Suprapubic skin (tissue), 4 donors: Measurements from ENCODE around the gene PITX1. TPM values are rescaled to one million over a fixed set of nuclear protein-coding genes. Genes with fewer than 3 reads are reported as not detected.

Source experiments
- DNase-seq, 2 donors: peaks; one replicate each; pipeline ENCODE4 v3.0.0-alpha.2; 2019; ENCODE audit warnings: low spot score in 2 of 2
- H3K27ac ChIP-seq: fragments of 200-600 bp; sonication (generic); one replicate; pipeline ENCODE4 v1.5.1; 2019
- H3K27me3 ChIP-seq: fragments of 200-600 bp; sonication (generic); one replicate; pipeline ENCODE4 v1.5.1; 2019
- H3K36me3 ChIP-seq: fragments of 200-600 bp; sonication (generic); one replicate; pipeline ENCODE4 v1.5.1; 2019
- H3K4me1 ChIP-seq: fragments of 200-600 bp; sonication (generic); one replicate; pipeline ENCODE4 v1.5.1; 2019
- H3K4me3 ChIP-seq: fragments of 200-600 bp; sonication (generic); one replicate; pipeline ENCODE4 v1.5.1; 2019; ENCODE audit warnings: mild to moderate bottlenecking
- H3K9me3 ChIP-seq: fragments of 200-600 bp; sonication (generic); one replicate; pipeline ENCODE4 v1.5.1; 2019
- EP300 ChIP-seq: sonication (generic); formaldehyde crosslinking; IDR thresholded peaks from one replicate; pipeline ENCODE4 v1.6.1; 2017; ENCODE audit warnings: antibody characterized with exemption
- POLR2A ChIP-seq, 2 donors: fragments of 450-650 bp; IDR thresholded peaks; one replicate each; pipeline ENCODE4 v1.6.1; 2017; ENCODE audit warnings: antibody characterized with exemption in 2 of 2, mild to moderate bottlenecking in 2 of 2, moderate library complexity in 2 of 2
- POLR2AphosphoS5 ChIP-seq, 3 donors: sonication (generic); formaldehyde crosslinking; IDR thresholded peaks; one replicate each; pipeline ENCODE4 v1.6.1; 2017; ENCODE audit warnings: antibody characterized with exemption in 3 of 3
- WGBS: methylation state at CpG from one replicate; pipeline ENCODE4 v1.1.5; 2018; 5-methylcytosine and 5-hydroxymethylcytosine counted together
- total RNA-seq, 4 donors: library from RNA; depleted of rRNA; stranded (reverse); fragments of >200 nt; gene quantifications; one replicate each; pipeline ENCODE4 v1.1.0, GENCODE V29; 2016
- TF ChIP-seq, protein P1 (sequence below), 2 donors: fragments of 200-600 bp in 1 of 2; fragments of 450-650 bp in 1 of 2; sonication (generic) in 1 of 2; IDR thresholded peaks; one replicate each; pipeline ENCODE4 v1.5.1; 2016 to 2019; ENCODE audit warnings: antibody characterized with exemption in 2 of 2, mild to moderate bottlenecking in 1 of 2, moderate library complexity in 1 of 2

Gene PITX1
- total RNA-seq, 4 donors from 2014 or later: 0.64 to 2.4 (median 1.4) TPM

DNA sequence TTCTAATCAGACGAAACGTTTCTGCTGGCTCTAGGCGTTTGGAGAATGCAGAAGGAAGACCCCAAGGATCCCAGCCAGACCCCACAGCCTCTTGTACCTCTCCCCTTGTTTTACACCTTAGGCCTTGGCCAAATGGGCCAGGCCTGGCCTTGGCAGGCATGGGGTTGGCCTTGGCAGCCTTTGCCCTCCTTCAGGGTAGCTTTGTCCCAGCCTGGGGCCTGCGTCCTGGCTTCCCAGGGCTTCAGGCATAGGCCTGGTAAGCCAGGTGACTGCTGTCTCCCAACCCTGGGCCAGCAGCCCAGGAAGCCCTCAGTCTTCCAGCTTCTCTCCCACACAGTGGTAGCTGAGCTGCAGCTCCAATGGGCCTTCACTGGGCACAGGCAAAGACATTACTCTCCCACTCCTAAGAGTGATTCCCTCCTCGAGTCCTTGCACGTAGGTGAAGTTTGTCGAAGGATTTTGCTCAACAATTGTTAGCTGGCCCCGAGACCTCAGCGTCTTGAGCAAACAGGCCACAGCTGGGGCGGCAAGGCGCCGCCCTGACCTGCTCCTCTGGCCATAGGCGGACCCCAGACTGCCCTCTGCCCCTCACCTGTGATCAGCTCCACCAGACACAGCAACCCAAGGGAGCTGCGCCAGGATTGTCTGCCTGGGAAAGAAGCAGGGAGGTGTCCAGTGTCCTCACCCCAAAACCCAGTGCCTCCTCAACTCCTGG is 1.1 kb upstream of the PITX1 start:
- peaks cover 51% of the 10 kb centered on the region for H3K4me1 ChIP-seq
- H3K36me3 ChIP-seq: no peaks in the 10 kb centered on the region
- DNase-seq: no peak
- H3K9me3 ChIP-seq: no peaks in the 10 kb centered on the region
- TF ChIP-seq POLR2AphosphoS5 (IDR thresholded peaks at IDR 0.05) (no peak), POLR2A (IDR thresholded peaks at IDR 0.05) (no peak), EP300 (no peak)
- TF ChIP-seq, protein P1, sequence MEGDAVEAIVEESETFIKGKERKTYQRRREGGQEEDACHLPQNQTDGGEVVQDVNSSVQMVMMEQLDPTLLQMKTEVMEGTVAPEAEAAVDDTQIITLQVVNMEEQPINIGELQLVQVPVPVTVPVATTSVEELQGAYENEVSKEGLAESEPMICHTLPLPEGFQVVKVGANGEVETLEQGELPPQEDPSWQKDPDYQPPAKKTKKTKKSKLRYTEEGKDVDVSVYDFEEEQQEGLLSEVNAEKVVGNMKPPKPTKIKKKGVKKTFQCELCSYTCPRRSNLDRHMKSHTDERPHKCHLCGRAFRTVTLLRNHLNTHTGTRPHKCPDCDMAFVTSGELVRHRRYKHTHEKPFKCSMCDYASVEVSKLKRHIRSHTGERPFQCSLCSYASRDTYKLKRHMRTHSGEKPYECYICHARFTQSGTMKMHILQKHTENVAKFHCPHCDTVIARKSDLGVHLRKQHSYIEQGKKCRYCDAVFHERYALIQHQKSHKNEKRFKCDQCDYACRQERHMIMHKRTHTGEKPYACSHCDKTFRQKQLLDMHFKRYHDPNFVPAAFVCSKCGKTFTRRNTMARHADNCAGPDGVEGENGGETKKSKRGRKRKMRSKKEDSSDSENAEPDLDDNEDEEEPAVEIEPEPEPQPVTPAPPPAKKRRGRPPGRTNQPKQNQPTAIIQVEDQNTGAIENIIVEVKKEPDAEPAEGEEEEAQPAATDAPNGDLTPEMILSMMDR (IDR thresholded peaks at IDR 0.05): no peak
- 85% methylated on average over 13 of the region's 14 CpGs for WGBS
- no peak overlapping the region for H3K4me3 ChIP-seq
- peaks cover 100% of the 10 kb centered on the region for H3K27me3 ChIP-seq
- H3K27ac ChIP-seq: no peak overlapping the region

DNA sequence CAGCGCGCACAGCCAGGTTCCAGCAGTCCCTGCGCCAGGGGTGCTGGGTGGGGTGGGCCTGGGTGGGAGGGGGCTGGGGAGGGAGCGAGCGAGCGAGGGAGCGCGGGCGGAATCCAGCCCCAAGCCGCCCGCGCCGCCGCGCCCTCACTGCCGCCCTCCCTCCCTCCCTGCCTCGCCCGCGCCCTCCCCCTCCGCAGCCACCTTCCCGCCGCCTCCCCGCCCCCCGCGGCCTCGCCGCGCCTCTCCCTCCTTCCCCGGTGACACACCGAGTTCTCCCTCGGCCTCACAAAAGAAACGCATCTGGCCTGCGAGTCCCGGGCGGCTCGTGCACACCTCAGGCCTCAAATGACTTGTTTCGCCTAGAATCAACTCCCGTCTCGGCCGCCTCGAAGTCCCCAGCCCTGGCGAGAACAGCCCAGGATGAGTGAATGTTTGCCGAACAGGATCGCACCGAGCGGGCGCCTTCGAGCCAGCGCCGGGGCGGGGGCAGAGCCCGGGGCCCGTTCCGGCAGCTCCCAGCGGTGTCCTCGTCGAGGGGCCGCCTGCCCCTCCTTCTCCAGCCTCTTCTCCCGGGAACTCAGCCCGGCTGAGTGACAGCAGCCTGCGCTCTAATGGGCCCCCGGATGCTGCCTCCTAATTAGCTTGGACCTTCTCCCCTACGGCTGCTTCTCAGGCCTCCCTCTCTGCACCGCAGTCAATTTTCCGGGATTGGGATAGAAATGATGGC is 371 bp upstream of the PITX1 start:
- WGBS: 13% methylated on average over 7 of the region's 65 CpGs
- TF ChIP-seq EP300: no peak
- TF ChIP-seq POLR2AphosphoS5 (IDR thresholded peaks at IDR 0.05): no peak
- TF ChIP-seq POLR2A (IDR thresholded peaks at IDR 0.05): no peak
- TF ChIP-seq, protein P1 (IDR thresholded peaks at IDR 0.05): no peak
- DNase-seq: no peak
- H3K9me3 ChIP-seq: no peaks in the 10 kb centered on the region
- no peak overlapping the region for H3K27ac ChIP-seq
- H3K4me3 ChIP-seq: peak overlapping the region; percentile 63
- H3K27me3 ChIP-seq: peaks cover 100% of the 10 kb centered on the region
- no peaks in the 10 kb centered on the region for H3K36me3 ChIP-seq
- H3K4me1 ChIP-seq: peaks cover 44% of the 10 kb centered on the region

DNA sequence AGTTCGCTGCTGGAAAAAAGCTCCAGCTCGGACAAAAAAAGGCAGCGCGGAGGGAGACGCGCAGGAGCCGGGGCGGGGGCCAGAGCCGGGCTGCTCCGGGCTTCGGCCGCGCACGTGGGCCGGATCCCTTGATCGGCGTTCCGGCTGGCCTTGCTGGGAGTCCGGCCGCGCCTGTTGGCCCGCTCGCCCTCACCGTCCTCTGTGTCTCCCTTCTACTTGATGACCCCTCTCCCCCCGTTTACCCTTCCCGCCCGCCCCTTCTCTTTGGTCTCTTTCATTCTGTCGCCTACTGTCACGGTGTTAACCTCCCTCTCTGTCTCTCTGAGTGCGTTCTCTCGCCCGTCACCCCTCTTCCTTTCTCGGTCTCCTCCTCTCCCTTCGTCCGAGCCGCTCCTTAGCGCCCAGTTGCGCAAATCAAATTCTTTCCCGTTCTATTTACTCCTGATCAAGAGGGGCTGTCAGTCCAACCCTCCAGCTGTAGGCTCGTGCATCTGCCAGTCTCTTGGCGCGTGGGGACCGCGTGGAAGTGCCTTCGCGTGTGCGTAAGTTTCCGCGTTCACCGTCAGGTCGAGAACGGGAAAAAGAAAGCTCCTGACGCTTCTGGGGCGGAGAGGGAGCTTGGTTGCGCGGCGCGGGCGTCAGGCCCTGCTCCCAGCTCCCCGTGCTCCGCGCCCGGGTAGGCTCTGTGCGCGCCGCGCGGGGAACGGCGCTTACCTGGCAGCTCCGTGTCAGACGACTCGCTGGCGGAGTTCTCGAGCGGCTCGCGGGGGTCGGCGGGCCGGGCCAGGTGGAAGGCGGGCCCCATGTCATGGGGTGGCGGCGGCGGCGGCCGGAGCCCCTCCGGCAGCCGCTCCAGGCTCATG is 798 bp downstream of the PITX1 start:
- H3K4me3 ChIP-seq: peak overlapping the region; percentile 63
- no peaks in the 10 kb centered on the region for H3K36me3 ChIP-seq
- no peak overlapping the region for H3K27ac ChIP-seq
- 2% methylated on average over 56 of the region's 89 CpGs for WGBS
- H3K9me3 ChIP-seq: no peaks in the 10 kb centered on the region
- no peak for DNase-seq
- TF ChIP-seq POLR2A (IDR thresholded peaks at IDR 0.05): no peak
- TF ChIP-seq, protein P1 (IDR thresholded peaks at IDR 0.05): no peak
- TF ChIP-seq POLR2AphosphoS5 (IDR thresholded peaks at IDR 0.05): no peak
- TF ChIP-seq EP300: no peak
- peaks cover 36% of the 10 kb centered on the region for H3K4me1 ChIP-seq
- peaks cover 100% of the 10 kb centered on the region for H3K27me3 ChIP-seq

DNA sequence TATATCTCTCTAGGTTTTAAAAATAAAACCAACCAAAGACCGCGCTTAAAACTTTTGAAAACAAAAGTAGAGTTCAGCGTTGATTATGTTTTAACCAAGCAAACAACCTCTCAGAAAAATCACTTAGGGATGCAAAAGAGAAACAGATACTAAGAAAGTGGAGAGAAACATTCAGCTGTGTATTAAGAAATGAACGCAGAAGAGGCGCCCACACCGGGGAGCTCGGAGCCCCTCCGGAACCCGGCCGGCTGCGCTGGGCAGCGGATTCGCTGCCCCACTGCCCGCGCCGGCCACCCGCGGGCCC is 1.4 kb downstream of the PITX1 start:
- Histone ChIP-seq H3K9me3 (no peaks in the 10 kb centered on the region), H3K4me3 (peak overlapping the region; percentile 63), H3K27ac (no peak overlapping the region), H3K36me3 (no peaks in the 10 kb centered on the region), H3K4me1 (peaks cover 36% of the 10 kb centered on the region), H3K27me3 (peaks cover 100% of the 10 kb centered on the region)
- no peak for DNase-seq
- TF ChIP-seq POLR2A (IDR thresholded peaks at IDR 0.05): no peak
- TF ChIP-seq EP300: no peak
- TF ChIP-seq, protein P1 (IDR thresholded peaks at IDR 0.05): no peak
- TF ChIP-seq POLR2AphosphoS5 (IDR thresholded peaks at IDR 0.05): no peak
- 8% methylated on average over 18 of the region's 18 CpGs for WGBS
